Parathyroid adenoma (tissue), 2 donors: ENCODE measurements around the gene SLC39A9.

Experiments used
- H2AFZ ChIP-seq: fragments of 300-600 bp; sonication (generic); one replicate; pipeline ENCODE4 v1.7.0; 2017; ENCODE audit warnings: antibody characterized with exemption, mild to moderate bottlenecking
- H3K27ac ChIP-seq: fragments of 300-600 bp; sonication (generic); one replicate; pipeline ENCODE4 v1.7.0; 2017
- H3K27me3 ChIP-seq: fragments of 300-600 bp; sonication (generic); one replicate; pipeline ENCODE4 v1.7.0; 2017; ENCODE audit warnings: low read length; ENCODE audit not compliant: control insufficient read depth, insufficient read depth
- H3K36me3 ChIP-seq: fragments of 300-600 bp; sonication (generic); one replicate; pipeline ENCODE4 v1.7.0; 2017; ENCODE audit warnings: low read length; ENCODE audit not compliant: control insufficient read depth, insufficient read depth
- H3K4me1 ChIP-seq: fragments of 300-600 bp; sonication (generic); one replicate; pipeline ENCODE4 v1.7.0; 2017; ENCODE audit warnings: control low read depth
- H3K4me2 ChIP-seq: fragments of 300-600 bp; sonication (generic); one replicate; pipeline ENCODE4 v1.7.0; 2017; ENCODE audit warnings: low read length
- H3K4me3 ChIP-seq: fragments of 300-600 bp; sonication (generic); one replicate; pipeline ENCODE4 v1.7.0; 2017; ENCODE audit warnings: low read depth, low read length
- H3K79me2 ChIP-seq: fragments of 300-600 bp; sonication (generic); one replicate; pipeline ENCODE4 v1.7.0; 2017; ENCODE audit warnings: control low read depth
- H3K9ac ChIP-seq: fragments of 300-600 bp; sonication (generic); one replicate; pipeline ENCODE4 v1.7.0; 2017; ENCODE audit warnings: mild to moderate bottlenecking
- H3K9me3 ChIP-seq: fragments of 300-600 bp; sonication (generic); one replicate; pipeline ENCODE4 v1.7.0; 2017; ENCODE audit warnings: low read length; ENCODE audit not compliant: control insufficient read depth
- TF ChIP-seq, protein P1 (sequence below): fragments of 300-600 bp; sonication (generic); IDR thresholded peaks from one replicate; pipeline ENCODE4 v1.7.0; 2017; ENCODE audit warnings: antibody characterized with exemption, mild to moderate bottlenecking
- donor health status: primary hyperparathyroidism.

SLC39A9 gene, protein sequence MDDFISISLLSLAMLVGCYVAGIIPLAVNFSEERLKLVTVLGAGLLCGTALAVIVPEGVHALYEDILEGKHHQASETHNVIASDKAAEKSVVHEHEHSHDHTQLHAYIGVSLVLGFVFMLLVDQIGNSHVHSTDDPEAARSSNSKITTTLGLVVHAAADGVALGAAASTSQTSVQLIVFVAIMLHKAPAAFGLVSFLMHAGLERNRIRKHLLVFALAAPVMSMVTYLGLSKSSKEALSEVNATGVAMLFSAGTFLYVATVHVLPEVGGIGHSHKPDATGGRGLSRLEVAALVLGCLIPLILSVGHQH

DNA sequence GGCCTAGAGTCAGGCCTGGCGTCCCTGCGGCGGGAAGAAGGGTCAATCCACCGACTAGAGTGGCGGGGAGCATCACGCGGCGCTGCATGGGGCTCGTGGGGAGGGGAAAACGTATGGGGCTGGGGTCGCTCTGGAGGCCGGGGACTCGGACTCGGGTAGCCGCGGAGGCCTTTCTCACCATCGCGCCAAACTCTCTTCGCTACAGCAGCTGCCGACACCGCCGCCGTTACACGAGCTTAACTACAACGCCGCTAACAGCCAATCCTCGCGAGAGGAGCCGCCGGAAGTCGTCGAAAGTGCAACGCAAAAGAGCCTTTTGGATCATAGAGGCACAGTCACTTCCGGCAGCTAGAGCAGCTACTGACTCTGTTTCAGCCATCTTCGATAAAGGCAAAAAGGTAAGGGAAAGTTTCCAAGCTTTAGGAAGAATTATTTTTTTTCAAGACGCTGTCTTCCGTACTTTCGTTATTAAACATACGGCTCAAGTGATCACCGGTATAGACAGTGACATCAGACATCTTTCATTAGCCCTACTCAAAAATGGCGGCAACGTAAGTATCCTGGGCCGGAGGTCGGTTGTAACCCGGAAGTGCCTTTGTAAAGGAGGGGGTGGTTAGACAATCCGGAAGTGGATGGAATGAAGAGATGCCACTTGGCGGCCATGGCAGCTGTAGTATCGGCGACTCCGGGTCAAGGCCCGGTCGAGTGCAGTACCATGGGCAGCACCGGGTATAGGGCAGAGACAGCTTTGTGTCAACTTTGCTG, at the start of gene SLC39A9, which contains the start of gene ERH:
SLC39A9 (plus strand) TSS at position 640 of the 765 bp plus-strand sequence. CDS start 678 bp downstream, outside the sequence.
ERH (minus strand) TSS at position 247 of the 765 bp plus-strand sequence; CDS start at position 181, 66 bp downstream.
- Histone ChIP-seq H2AFZ (peak within 1 kb of the TSS; percentile 78), H3K4me1 (peaks cover 20% of the 10 kb centered on the region), H3K9me3 (no peaks in the 10 kb centered on the region), H3K27me3 (no peaks in the 10 kb centered on the region), H3K79me2 (peaks cover 51% of the 10 kb centered on the region), H3K9ac (peak within 1 kb of the TSS; percentile 79), H3K4me3 (peak within 1 kb of the TSS; percentile 93), H3K36me3 (no peaks in the 10 kb centered on the region), H3K27ac (peak within 1 kb of the TSS; percentile 90), H3K4me2 (peak within 1 kb of the TSS; percentile 97)
- TF ChIP-seq, protein P1, sequence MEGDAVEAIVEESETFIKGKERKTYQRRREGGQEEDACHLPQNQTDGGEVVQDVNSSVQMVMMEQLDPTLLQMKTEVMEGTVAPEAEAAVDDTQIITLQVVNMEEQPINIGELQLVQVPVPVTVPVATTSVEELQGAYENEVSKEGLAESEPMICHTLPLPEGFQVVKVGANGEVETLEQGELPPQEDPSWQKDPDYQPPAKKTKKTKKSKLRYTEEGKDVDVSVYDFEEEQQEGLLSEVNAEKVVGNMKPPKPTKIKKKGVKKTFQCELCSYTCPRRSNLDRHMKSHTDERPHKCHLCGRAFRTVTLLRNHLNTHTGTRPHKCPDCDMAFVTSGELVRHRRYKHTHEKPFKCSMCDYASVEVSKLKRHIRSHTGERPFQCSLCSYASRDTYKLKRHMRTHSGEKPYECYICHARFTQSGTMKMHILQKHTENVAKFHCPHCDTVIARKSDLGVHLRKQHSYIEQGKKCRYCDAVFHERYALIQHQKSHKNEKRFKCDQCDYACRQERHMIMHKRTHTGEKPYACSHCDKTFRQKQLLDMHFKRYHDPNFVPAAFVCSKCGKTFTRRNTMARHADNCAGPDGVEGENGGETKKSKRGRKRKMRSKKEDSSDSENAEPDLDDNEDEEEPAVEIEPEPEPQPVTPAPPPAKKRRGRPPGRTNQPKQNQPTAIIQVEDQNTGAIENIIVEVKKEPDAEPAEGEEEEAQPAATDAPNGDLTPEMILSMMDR, result no peak

DNA sequence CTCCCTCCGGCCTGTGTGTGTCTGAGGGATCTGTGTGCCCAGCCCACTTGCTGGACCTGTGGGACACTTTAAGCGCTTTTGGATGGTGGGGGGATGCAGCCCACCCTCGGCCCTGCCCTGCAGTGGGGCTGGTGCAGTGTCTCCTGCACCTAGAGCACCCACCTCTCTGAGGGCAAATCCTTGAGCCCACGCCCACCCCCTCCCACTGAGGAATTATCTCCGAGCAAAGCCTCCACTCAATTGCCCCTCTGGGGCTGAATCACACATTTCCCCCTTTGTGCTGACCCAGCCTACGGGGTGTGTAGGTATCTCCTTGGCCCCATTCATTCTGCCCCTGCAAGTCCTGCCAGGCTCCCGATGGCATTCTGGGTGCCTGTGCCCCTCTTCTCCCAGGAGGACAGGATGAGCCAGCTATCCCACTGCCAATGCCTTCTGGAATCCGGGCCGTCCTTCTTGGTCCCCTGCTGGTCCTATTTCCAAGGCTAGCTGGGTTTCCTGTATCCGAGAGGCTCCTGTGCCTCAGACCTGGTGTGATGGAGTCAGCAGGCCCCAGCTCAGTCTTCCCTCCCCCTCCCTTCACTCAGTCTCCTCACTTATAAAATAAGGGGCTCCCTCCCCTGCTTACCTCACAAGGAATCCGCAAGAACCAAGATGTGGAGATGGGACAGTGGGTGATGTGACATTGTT, 49.3 kb upstream of the SLC39A9 start:
- Histone ChIP-seq H3K4me1 (no peaks in the 10 kb centered on the region), H2AFZ (no peak overlapping the region), H3K27ac (no peak overlapping the region), H3K9me3 (no peaks in the 10 kb centered on the region), H3K4me2 (no peak overlapping the region), H3K36me3 (no peaks in the 10 kb centered on the region), H3K27me3 (no peaks in the 10 kb centered on the region), H3K79me2 (no peaks in the 10 kb centered on the region), H3K4me3 (no peak overlapping the region), H3K9ac (no peak overlapping the region)
- TF ChIP-seq, protein P1, result no peak

DNA sequence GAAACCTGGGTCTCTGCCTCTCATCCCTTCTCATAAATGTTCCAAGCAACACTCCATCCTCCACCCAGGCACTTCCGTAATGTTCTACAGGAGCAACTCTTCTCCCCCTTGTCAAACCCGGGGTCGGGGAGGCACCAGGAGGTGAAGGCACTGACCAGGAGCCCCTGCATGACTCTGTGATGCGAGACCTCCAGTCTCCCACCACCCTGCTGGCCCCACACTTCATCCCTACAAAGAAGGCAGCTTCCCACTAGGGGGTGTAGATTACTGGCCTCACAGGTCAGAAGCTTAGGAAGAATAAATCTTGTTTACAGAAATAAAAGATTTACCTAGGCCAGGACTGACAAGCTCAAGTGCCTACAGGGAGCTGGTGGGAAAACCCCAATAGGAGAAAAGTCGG, 47.6 kb upstream of the SLC39A9 start:
- H3K4me1 ChIP-seq, result no peaks in the 10 kb centered on the region
- H3K27me3 ChIP-seq, result no peaks in the 10 kb centered on the region
- H3K79me2 ChIP-seq, result no peaks in the 10 kb centered on the region
- H3K36me3 ChIP-seq, result no peaks in the 10 kb centered on the region
- TF ChIP-seq, protein P1, result no peak
- no peaks in the 10 kb centered on the region for H3K9me3 ChIP-seq
- no peak overlapping the region for H3K9ac ChIP-seq
- H3K27ac ChIP-seq, result no peak overlapping the region
- H2AFZ ChIP-seq, result no peak overlapping the region
- H3K4me2 ChIP-seq, result no peak overlapping the region
- no peak overlapping the region for H3K4me3 ChIP-seq

DNA sequence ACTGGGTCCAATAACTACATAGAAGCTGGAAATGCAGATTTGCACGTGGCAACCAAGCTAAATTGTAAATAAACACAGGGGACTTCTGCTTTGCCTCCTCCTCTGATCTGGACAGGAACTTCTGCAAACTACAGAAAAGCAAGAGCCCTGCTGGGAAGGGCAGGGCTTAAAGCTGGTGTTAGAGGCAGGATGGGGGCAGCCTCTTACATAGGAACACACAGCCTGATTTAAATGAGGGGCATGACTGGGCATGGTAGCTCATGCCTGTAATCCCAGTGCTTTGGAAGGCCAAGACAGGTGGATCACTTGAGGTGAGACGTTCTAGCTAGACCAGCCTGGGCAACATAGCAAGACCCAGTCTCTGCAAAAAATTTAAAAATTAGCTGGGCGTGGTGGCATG, 47.1 kb upstream of the SLC39A9 start:
- Histone ChIP-seq H3K4me1 (no peaks in the 10 kb centered on the region), H3K79me2 (no peaks in the 10 kb centered on the region), H3K4me2 (no peak overlapping the region), H3K36me3 (no peaks in the 10 kb centered on the region), H2AFZ (no peak overlapping the region), H3K9me3 (no peaks in the 10 kb centered on the region), H3K9ac (no peak overlapping the region), H3K27me3 (no peaks in the 10 kb centered on the region), H3K27ac (no peak overlapping the region), H3K4me3 (no peak overlapping the region)
- TF ChIP-seq, protein P1, result no peak
